RWPE2 (cell line): Measurements from ENCODE around the gene ANKRD39.

Experiments used
- ATAC-seq: fragments of 200-7000 bp; cut with Tn5 transposase; 3 replicates; pipeline ENCODE4 v1.9.1; 2021; ENCODE audit warnings: low read depth
- DNase-seq: peaks from one replicate; pipeline ENCODE4 v3.0.0-alpha.2; 2020; ENCODE audit warnings: low spot score
- H3K27ac ChIP-seq: fragments of 450-650 bp; 2 replicates; pipeline ENCODE4 v1.5.1; 2017; ENCODE audit warnings: mild to moderate bottlenecking; ENCODE audit not compliant: poor library complexity, severe bottlenecking
- H3K27me3 ChIP-seq: fragments of 250-450 bp; sonication (Bioruptor Pico); 2 replicates; pipeline ENCODE4 v1.5.1; 2021; ENCODE audit warnings: mild to moderate bottlenecking, moderate library complexity; ENCODE audit not compliant: insufficient read depth, poor library complexity, severe bottlenecking
- H3K36me3 ChIP-seq: fragments of 250-450 bp; sonication (Bioruptor Pico); 2 replicates; pipeline ENCODE4 v1.5.1; 2020; ENCODE audit warnings: low read depth, mild to moderate bottlenecking, moderate library complexity
- H3K4me1 ChIP-seq: fragments of 250-450 bp; sonication (Bioruptor Pico); 2 replicates; pipeline ENCODE4 v1.5.1; 2021; ENCODE audit warnings: mild to moderate bottlenecking, moderate library complexity; ENCODE audit not compliant: insufficient read depth, poor library complexity, severe bottlenecking
- H3K4me3 ChIP-seq: fragments of 250-450 bp; sonication (Bioruptor Pico); 2 replicates; pipeline ENCODE4 v1.5.1; 2021; ENCODE audit warnings: mild to moderate bottlenecking, moderate library complexity; ENCODE audit not compliant: severe bottlenecking
- H3K9me3 ChIP-seq: fragments of 250-450 bp; sonication (Bioruptor Pico); 2 replicates; pipeline ENCODE4 v1.5.1; 2021; ENCODE audit warnings: mild to moderate bottlenecking, moderate library complexity; ENCODE audit not compliant: severe bottlenecking
- CTCF ChIP-seq: fragments of 450-650 bp; IDR thresholded peaks from one replicate; pipeline ENCODE4 v1.5.1; 2017; ENCODE audit warnings: mild to moderate bottlenecking, moderate library complexity; ENCODE audit not compliant: poor library complexity, severe bottlenecking

Gene ANKRD39

GRCh38 chr2:96810783-96811192 is 47.0 kb downstream of the ANKRD39 start:
- DNase-seq (no peak), ATAC-seq (no peak)
- Histone ChIP-seq H3K4me3 (no peak overlapping the region), H3K36me3 (no peaks in the 10 kb centered on the region), H3K9me3 (no peaks in the 10 kb centered on the region), H3K4me1 (no peaks in the 10 kb centered on the region), H3K27ac (no peak overlapping the region), H3K27me3 (no peaks in the 10 kb centered on the region)
- no peak for TF ChIP-seq CTCF

GRCh38 chr2:96809951-96810782 is 47.6 kb downstream of the ANKRD39 start:
- Histone ChIP-seq H3K27ac (no peak overlapping the region), H3K4me3 (no peak overlapping the region), H3K9me3 (no peaks in the 10 kb centered on the region), H3K36me3 (no peaks in the 10 kb centered on the region), H3K27me3 (no peaks in the 10 kb centered on the region), H3K4me1 (no peaks in the 10 kb centered on the region)
- ATAC-seq (no peak), DNase-seq (no peak)
- TF ChIP-seq CTCF = no peak

- DNase-seq (no peak), ATAC-seq (no peak)
- Histone ChIP-seq H3K27me3 (no peaks in the 10 kb centered on the region), H3K4me3 (no peak overlapping the region), H3K4me1 (no peaks in the 10 kb centered on the region), H3K27ac (no peak overlapping the region), H3K9me3 (no peaks in the 10 kb centered on the region), H3K36me3 (no peaks in the 10 kb centered on the region; the same call in 1 of the 2 replicates)
- TF ChIP-seq CTCF = no peak
Measured at GRCh38 chr2:96809216-96809882, 48.5 kb downstream of the ANKRD39 start.

GRCh38 chr2:96808176-96808837 is 49.5 kb downstream of the ANKRD39 start:
- ATAC-seq (no peak), DNase-seq (no peak)
- H3K27me3 ChIP-seq = no peaks in the 10 kb centered on the region
- H3K36me3 ChIP-seq = no peaks in the 10 kb centered on the region; the same call in 1 of the 2 replicates
- no peaks in the 10 kb centered on the region for H3K9me3 ChIP-seq
- H3K27ac ChIP-seq = no peak overlapping the region
- no peaks in the 10 kb centered on the region for H3K4me1 ChIP-seq
- H3K4me3 ChIP-seq = no peak overlapping the region
- no peak for TF ChIP-seq CTCF
